Subcutaneous abdominal adipose tissue (tissue), 5 donors: ENCODE results near the gene EVA1C.
"Not testable (repeated sequence)": the region's sequence is repeated elsewhere in the genome, so short reads cannot be mapped to it uniquely, and the experiment has no call there.

Experiments
- H3K27ac ChIP-seq: one replicate; pipeline ENCODE4 v1.7.0; 2013; ENCODE audit warnings: low read depth, mild to moderate bottlenecking, inconsistent platforms, low read length, moderate library complexity
- H3K27me3 ChIP-seq, 5 donors: one replicate each; pipeline ENCODE4 v1.7.0; 2013; ENCODE audit warnings: low read length in 5 of 5, inconsistent platforms in 1 of 5; ENCODE audit not compliant: control insufficient read depth in 5 of 5, insufficient read depth in 4 of 5
- H3K36me3 ChIP-seq, 5 donors: one replicate each; pipeline ENCODE4 v1.7.0; 2013; ENCODE audit warnings: low read length in 5 of 5; ENCODE audit not compliant: control insufficient read depth in 5 of 5, insufficient read depth in 5 of 5
- H3K4me1 ChIP-seq, 5 donors: one replicate each; pipeline ENCODE4 v1.7.0; 2013; ENCODE audit warnings: low read length in 5 of 5, mild to moderate bottlenecking in 3 of 5, moderate library complexity in 1 of 5; ENCODE audit not compliant: control insufficient read depth in 5 of 5, insufficient read depth in 5 of 5
- H3K4me3 ChIP-seq, 5 donors: one replicate each; pipeline ENCODE4 v1.7.0; 2013; ENCODE audit warnings: low read length in 5 of 5, low read depth in 1 of 5
- H3K9ac ChIP-seq, 5 donors: one replicate each; pipeline ENCODE4 v1.7.0; 2013; ENCODE audit warnings: low read length in 5 of 5, mild to moderate bottlenecking in 4 of 5, moderate library complexity in 3 of 5
- H3K9me3 ChIP-seq, 5 donors: one replicate each; pipeline ENCODE4 v1.7.0; 2013; ENCODE audit warnings: low read length in 5 of 5; ENCODE audit not compliant: control insufficient read depth in 5 of 5
- donor health status: healthy.
- donor health status: healthy.
- donor health status: healthy.
- donor health status: healthy.
- donor health status: healthy.

EVA1C gene

GRCh38 chr21:32520875-32521735 is 108.6 kb downstream of the EVA1C start:
- peak overlapping the region in 1 of 5 donors; percentile 54 for H3K9ac ChIP-seq

DNA sequence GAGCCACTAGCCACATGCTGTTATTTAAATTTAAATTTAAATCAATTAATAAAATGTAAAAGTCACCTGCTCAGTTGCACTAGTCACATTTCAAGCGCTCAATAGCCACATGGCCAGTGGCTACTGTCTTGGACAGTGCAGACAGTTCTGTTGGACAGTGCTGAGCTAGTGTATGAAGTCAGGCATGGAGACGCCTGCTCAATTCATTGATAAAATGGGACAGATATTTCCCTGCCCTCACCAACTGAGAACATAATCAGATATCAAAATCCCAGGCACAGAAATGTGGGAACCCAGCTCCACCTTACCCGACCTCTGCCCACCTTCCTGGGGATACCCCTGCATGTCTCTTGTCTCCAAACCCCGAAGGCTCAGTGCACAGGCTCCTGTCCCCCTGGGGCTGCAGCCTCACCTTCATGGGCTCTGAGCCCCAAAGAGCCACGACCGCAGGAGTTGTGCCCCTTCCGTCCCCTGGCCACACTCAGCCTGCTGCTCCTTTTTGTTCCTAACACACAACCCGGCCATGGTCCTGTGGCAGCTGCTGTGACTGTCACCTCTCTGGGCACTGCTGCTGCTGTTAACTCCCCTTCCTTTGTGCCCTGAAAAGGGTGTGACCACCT is 109.3 kb downstream of the EVA1C start:
- no peaks in the 10 kb centered on the region for H3K36me3 ChIP-seq
- H3K4me1 ChIP-seq, result peaks cover 8 to 53% (median 19%) of the 10 kb centered on the region in 5 donors
- H3K27ac ChIP-seq, result peak overlapping the region; percentile 77
- H3K9me3 ChIP-seq, result peaks cover 0 to 5% (median 0%) of the 10 kb centered on the region in 5 donors
- peak overlapping the region in 2 of 5 donors; percentile 48 to 54 for H3K9ac ChIP-seq
- H3K27me3 ChIP-seq, result no peaks in the 10 kb centered on the region
- H3K4me3 ChIP-seq, result peak overlapping the region in 2 of 5 donors; percentile 4 to 45

More at GRCh38 chr21:32520875-32521735, 108.6 kb downstream of the EVA1C start:
- Histone ChIP-seq H3K27ac (peak overlapping the region; percentile 77), H3K4me3 (peak overlapping the region in 2 of 5 donors; percentile 25 to 45), H3K27me3 (no peaks in the 10 kb centered on the region), H3K4me1 (peaks cover 10 to 59% (median 26%) of the 10 kb centered on the region in 5 donors), H3K36me3 (no peaks in the 10 kb centered on the region), H3K9me3 (peaks cover 0 to 5% (median 0%) of the 10 kb centered on the region in 5 donors)

- H3K27ac ChIP-seq, result peak overlapping the region; percentile 67
- no peaks in the 10 kb centered on the region for H3K27me3 ChIP-seq
- no peaks in the 10 kb centered on the region for H3K36me3 ChIP-seq
- no peak overlapping the region for H3K4me3 ChIP-seq
- peaks cover 6 to 49% (median 18%) of the 10 kb centered on the region in 5 donors for H3K4me1 ChIP-seq
- peaks cover 0 to 5% (median 0%) of the 10 kb centered on the region in 5 donors for H3K9me3 ChIP-seq
- H3K9ac ChIP-seq, result peak overlapping the region in 2 of 5 donors; percentile 26 to 35
Observed at GRCh38 chr21:32523463-32523862, 111.0 kb downstream of the EVA1C start.

DNA sequence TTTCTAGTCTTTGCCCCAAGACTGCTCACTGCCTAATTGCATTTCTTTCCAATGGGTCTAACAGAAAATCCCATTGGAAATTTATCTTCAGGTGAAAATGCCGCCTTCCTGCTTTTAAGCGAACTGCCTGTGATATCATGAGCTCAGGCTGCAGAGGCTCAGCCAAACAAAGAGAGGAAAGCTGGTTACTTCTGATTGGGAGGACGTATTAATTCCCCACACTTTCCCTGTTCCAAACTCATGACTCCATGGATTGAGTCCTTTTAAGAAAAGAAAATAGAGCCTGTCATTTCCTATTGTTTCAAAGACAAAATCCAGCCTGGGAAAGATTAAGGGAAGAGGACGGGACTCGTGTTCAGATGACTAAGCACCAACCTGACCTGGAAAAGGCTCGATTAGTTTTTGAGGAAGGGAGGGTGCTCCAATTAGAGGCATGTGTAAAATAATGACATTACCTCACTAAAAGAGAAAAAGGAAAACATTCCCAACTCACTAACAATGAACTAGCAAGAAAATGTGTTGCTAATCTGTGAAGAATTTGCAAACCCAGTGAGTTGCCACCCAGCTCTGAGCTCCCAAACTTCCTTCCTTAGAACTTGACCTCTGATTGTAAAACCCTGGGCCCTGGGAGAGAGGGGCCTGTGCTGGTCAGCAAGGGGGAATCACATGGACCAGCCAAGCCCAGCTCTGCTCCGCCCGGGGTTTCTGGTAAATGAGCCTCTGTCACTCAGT is 111.6 kb downstream of the EVA1C start:
- Histone ChIP-seq H3K9me3 (peaks cover 0 to 3% (median 0%) of the 10 kb centered on the region in 5 donors), H3K4me3 (no peak overlapping the region), H3K27me3 (no peaks in the 10 kb centered on the region), H3K4me1 (peaks cover 6 to 49% (median 18%) of the 10 kb centered on the region in 5 donors), H3K36me3 (no peaks in the 10 kb centered on the region), H3K27ac (peak overlapping the region; percentile 67), H3K9ac (peak overlapping the region in 1 of 5 donors; percentile 35)

GRCh38 chr21:32525282-32525681 is 112.8 kb downstream of the EVA1C start:
- Histone ChIP-seq H3K4me3 (no peak overlapping the region), H3K9ac (no peak overlapping the region), H3K9me3 (no peaks in the 10 kb centered on the region), H3K27ac (peak overlapping the region; percentile 3), H3K36me3 (no peaks in the 10 kb centered on the region), H3K4me1 (peaks cover 6 to 39% (median 18%) of the 10 kb centered on the region in 5 donors), H3K27me3 (no peaks in the 10 kb centered on the region)

GRCh38 chr21:32529679-32530078 is 117.2 kb downstream of the EVA1C start:
- Histone ChIP-seq H3K4me3 (no peak overlapping the region), H3K27me3 (no peaks in the 10 kb centered on the region), H3K9ac (no peak overlapping the region), H3K27ac (no peak overlapping the region), H3K4me1 (peaks cover 0 to 7% (median 0%) of the 10 kb centered on the region in 5 donors), H3K36me3 (peaks cover 0 to 5% (median 0%) of the 10 kb centered on the region in 5 donors), H3K9me3 (no peaks in the 10 kb centered on the region)

DNA sequence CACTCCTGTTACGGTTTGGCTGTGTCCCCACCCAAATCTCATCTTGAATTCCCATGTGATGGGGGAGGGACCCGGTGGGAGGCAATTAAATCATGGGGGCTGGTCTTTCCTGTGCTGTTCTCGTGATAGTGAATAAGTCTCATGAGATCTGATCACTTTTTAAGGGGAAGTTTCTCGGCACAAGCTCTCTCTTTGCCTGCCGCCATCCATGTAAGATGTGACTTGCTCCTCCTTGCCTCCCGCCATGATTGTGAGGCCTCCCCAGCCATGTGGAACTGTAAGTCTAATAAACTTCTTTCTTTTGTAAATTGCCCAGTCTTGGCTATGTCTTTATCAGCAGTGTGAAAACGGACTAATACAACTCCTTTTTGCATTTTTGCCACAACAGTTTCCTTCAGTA is 118.3 kb downstream of the EVA1C start:
- H3K9me3 ChIP-seq, H3K27ac ChIP-seq, H3K27me3 ChIP-seq, H3K4me3 ChIP-seq, H3K9ac ChIP-seq, H3K36me3 ChIP-seq, H3K4me1 ChIP-seq: not testable (repeated sequence)

DNA sequence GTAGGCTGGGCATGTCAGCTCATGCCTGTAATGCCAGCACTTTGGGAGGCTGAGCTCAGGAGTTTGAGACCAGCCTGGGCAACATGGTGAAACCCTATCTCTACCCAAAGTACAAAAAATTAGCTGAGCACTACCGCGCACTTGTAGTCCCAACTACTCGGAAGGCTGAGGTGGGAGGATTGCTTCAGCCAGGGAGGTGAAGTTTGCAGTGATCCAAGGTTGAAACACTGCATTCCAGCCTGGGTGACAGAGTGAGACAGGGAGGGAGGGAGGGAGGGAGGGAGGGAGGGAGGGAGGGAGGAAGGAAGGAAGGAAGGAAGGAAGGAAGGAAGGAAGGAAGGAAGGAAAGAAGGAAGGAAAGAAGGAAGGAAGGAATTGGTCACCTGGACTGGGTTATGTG is 119.1 kb downstream of the EVA1C start:
- H3K4me3 ChIP-seq, H3K4me1 ChIP-seq, H3K36me3 ChIP-seq, H3K9me3 ChIP-seq, H3K27me3 ChIP-seq, H3K9ac ChIP-seq, H3K27ac ChIP-seq: not testable (repeated sequence)

- Histone ChIP-seq H3K4me3 (no peak overlapping the region), H3K27ac (no peak overlapping the region), H3K27me3 (no peaks in the 10 kb centered on the region), H3K9me3 (no peaks in the 10 kb centered on the region), H3K36me3 (peaks cover 0 to 5% (median 0%) of the 10 kb centered on the region in 5 donors), H3K4me1 (peaks cover 0 to 1% (median 0%) of the 10 kb centered on the region in 5 donors), H3K9ac (no peak overlapping the region)
Observed at GRCh38 chr21:32532636-32533035, 120.1 kb downstream of the EVA1C start.
